HG02885 (cell line): ENCODE measurements around the gene SH3BP4.

Source experiments
- ATAC-seq: cut with Tn5 transposase; IDR thresholded peaks from one replicate; pipeline ENCODE4 v1.9.1; 2021; ENCODE audit warnings: mild to moderate bottlenecking; ENCODE audit not compliant: unreplicated experiment, poor library complexity

The SH3BP4 gene

DNA sequence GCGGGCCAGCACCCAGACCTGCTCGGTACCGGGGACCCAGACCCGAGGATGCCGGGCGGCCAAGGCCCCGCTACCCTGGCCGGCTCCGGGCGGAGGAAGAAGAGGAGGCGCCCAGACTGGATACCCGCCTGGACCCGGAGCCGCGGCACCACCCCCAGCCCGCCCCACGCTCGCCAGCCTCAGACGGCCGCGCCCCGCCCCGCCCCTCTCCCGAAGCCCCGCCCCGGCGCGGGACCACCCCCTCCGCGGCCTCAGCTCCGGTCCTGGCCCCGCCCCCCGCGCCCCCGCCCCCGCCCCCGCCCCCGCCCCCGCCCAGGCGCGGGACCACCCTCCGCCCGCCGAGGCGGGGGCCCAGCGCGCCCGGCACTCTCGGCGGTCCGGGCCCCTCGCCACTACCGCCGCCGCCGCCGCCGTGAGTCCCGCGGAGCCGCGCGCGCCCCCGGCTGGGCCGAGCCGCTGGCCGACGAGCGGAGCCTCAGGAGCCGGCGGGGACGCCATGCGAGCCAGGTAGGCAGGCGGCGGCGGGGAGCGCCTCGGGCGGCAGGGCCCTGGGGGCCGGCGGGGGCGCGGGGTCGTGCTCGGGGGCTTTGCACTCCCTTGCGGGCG lies at the start of gene SH3BP4:
Gene SH3BP4, plus strand, starts transcription at position 354 of the 606 bp plus-strand sequence. CDS start 82,986 bp downstream, outside the sequence.
- ATAC-seq, result no peak

- ATAC-seq, result no peak
These were observed 47.0 kb upstream of the SH3BP4 start for GRCh38 chr2:234904785-234905184.

GRCh38 chr2:234905547-234906265 lies 46.1 kb upstream of the SH3BP4 start:
- no peak for ATAC-seq

DNA sequence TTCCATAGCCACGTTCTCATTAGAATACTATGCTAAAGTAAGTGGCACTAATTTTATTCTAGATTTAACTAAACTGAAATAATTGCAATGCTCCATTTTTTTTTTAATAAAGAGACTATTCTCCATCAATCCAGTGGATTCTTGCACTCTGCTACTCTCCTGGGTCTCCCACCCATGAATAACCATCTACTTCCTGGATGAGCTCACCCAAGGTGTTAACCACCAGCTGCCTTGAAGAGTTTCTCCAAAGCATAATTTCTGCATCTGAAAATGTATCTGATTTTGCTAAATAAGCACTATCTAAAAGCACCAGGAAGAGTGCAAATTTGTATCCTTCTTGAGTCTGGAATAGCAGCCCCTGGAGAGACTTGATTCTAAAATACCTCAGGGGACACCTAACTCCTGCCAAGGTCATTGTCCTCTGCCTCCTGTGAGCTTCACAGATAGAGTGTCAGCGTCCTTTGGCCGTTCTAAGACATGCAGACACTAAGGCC lies 41.6 kb upstream of the SH3BP4 start:
- no peak for ATAC-seq

DNA sequence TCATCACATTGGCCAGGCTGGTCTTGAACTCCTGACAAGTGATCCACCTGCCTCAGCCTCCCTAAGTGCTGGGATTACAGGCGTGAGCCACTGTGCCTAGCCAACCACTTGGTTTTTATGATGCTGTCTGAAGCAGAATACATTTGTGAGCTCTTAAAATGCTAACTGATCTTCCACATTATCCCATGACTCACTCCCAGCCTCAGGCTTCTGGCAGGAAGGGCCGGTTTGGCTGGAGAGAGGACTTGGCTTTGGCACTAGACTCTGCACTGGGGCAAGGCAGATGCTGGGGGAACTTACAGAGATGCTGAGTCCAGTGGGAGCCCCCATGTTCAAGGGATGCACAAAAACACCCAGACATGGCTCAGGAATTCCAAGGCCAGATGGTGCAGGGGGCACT lies 40.5 kb upstream of the SH3BP4 start:
- no peak for ATAC-seq

DNA sequence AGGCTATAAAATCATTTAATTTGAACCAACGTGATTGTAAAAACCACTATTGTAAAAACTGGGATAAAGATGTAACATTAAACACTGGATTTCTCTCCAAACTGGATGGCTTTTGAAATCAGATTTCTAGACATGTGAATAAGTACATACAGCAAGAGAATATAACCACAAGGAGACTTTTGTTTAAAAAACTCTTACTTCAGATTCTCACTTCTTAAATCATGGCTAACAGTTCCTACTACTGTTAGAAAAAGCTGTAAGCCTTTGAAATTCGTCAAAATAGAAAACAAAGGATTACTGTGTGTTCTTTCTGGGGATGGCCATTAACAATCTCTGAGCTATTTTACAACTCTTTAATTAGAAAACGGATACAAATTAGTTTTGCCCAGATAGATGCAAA lies 39.4 kb upstream of the SH3BP4 start:
- no peak for ATAC-seq

DNA sequence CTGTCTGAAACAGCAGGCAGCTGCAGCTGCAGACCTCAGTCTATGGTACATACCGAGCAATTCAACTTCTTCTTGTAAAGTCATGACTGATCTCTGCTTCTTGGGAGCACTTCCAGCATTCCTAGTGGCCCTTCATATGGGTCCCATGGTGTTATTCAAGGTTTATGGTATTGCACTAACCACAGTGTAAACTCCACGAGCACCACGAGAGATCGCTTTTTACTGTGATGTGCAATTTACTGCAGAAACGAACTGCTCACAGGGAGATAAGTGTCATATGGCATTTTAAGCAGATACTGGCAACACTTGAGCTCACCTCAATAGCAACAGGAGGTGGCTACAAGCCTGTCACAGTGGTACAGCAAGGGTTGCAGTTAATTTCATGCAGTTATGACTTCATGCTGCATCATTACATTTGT lies 38.6 kb upstream of the SH3BP4 start:
- no peak for ATAC-seq

- ATAC-seq, result no peak
These were observed 37.3 kb upstream of the SH3BP4 start for GRCh38 chr2:234914371-234915154.

DNA sequence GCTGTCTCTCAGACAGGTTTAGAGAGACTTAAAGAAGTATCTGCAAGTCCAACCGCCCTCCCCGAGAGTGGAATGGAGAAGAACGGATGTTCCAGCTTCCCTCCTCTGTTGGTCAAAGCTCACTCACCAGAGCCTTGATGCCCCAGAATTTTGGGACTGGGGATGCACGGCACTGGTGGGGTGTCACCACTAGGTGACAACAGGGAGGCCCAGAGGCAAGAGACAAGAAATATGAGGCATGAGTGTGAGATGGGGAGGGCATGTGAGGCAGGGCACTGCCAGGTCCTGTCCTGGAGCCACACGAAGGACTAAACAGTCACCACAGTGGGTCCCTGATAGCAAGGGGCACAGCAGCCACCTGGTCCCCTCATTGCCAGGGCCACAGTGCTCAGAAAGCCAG lies 35.1 kb upstream of the SH3BP4 start:
- ATAC-seq, result no peak

GRCh38 chr2:234917211-234917975 lies 34.4 kb upstream of the SH3BP4 start:
- no peak for ATAC-seq

- no peak for ATAC-seq
These were observed 32.1 kb upstream of the SH3BP4 start for GRCh38 chr2:234919711-234920110.

DNA sequence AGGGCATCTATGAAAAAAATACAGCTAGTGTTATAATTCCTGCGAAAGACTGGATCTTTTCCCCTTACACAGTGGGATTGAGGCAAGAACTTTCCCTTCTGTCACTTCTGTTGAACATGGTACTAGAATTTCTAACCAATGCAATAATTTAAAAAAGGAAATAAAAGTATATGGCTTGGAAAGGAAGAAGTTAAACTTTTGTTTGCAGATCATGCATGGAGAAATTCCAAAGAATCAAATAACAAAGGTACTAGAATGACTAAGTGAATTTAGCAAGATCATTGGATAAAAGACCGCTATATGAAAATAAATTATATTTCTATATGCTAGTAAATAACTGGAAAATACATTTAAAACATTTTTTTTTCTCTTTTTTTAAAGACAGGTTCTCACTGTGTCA lies 31.0 kb upstream of the SH3BP4 start:
- no peak for ATAC-seq

DNA sequence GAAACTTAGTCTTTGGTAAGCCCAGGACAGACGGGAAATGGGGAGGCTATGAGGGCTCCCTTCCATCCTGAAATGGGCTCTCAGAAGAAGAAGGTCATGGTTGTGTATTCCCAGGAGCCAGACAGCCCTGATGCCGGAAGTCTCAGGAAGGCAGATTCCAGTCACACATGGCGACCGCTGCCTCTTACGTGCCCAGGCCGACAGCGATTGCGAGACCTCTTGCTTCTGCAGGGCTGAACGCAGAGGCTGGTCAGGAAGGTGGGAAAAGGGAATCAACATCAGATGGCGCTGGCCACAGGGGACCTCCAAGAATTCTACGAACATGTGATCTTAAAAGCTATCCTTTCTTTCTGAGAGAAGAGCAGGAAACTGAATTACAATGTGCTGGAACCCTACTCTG lies 22.8 kb upstream of the SH3BP4 start:
- no peak for ATAC-seq

DNA sequence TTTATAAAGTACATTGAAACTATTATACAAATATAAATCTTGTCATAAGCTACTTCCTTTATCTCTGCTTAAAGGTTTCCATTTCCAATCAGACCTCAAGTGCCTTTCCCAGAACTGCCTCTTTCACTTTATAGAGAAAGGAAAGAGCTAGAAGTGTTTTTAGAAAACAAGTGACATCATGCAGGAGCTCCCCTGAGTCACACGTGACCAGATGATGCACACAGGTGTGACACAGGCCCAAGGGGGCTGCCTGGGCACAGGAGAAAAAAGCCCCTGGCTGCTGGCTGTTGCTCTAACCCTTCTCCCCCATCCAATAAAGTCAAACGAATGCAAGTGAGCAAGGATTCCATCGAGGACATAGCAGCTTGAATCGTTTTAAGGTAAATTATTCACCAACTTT lies 21.4 kb upstream of the SH3BP4 start:
- ATAC-seq, result no peak

- ATAC-seq, result no peak
These were observed 20.4 kb upstream of the SH3BP4 start for GRCh38 chr2:234931371-234931770.

DNA sequence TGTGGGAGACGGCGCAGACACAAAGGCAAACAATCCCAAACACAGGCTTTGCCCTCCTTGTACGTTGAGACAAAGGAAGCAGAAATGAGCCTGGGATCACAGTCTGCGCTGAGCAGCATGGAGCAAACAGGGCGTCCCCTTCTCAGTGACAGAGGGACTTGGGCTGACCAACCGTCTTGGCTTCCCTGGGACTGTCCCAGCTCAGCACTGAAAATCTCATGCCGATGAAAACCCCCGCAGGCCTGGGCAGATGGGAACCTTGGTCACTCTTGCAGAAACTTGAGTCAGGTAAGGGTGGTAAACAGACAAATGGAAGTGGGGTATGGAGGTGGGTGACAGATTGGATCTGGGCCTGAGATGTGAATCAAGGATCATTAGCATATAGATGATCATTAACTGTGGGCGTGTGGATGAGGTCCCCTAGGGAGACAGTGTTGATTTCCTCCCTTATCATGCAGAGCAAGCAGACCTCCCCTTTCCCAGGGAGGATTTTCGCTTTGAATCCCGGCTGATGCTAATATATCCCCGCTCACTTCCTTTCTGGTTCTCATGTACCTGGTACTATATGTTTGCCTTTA lies 19.1 kb upstream of the SH3BP4 start:
- ATAC-seq, result no peak

DNA sequence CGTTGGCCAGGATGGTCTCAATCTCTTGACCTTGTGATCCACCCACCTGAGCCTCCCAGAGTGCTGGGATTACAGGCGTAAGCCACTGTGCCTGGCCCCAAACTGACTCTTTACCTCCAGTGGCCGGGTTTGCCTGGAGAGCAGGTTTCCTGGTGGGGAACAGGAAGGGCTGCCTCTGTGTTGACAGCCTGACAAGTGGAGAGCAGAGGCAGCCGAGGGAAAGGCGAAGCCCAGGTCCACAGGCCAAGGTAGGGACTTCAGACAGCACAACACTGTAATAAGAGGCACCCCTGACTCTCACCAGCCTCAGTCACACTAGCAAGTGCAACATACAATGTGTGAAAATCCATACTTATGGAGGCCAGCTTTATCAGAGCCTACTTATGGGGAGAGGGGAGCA lies 16.5 kb upstream of the SH3BP4 start:
- no peak for ATAC-seq

- no peak for ATAC-seq
These were observed 12.2 kb upstream of the SH3BP4 start for GRCh38 chr2:234939576-234939975.

GRCh38 chr2:234939996-234940395 lies 11.8 kb upstream of the SH3BP4 start:
- ATAC-seq, result no peak

- no peak for ATAC-seq
These were observed 11.3 kb upstream of the SH3BP4 start for GRCh38 chr2:234940527-234940926.
